OCI-LY7 (cell line): ENCODE data around the gene OTUB1. TPM values are rescaled to one million over a fixed set of nuclear protein-coding genes. Genes with fewer than 3 reads are reported as not detected.

ENCODE experiments used
- BruUV-seq: library from RNA; stranded (reverse); fragments of 400-500 nt; replicated peaks from 2 replicates; lab custom pipeline; 2021; lab: Mats Ljungman, UMichigan
- CTCF ChIA-PET: fragments of 300-600 bp; sonication (Branson Sonifier 250); formaldehyde crosslinking; loops from one replicate; lab custom pipeline; 2022; ENCODE audit warnings: antibody characterized with exemption; ENCODE audit not compliant: unreplicated experiment; lab: Charles Lee
- POLR2A ChIA-PET: fragments of 300-600 bp; sonication (Branson Sonifier 250); formaldehyde crosslinking; loops from one replicate; lab custom pipeline; 2022; ENCODE audit warnings: antibody characterized with exemption; lab: Charles Lee
- DNase-seq: peaks from one replicate; pipeline ENCODE4 v3.0.0-alpha.2; 2015; ENCODE audit warnings: low spot score
- H2AFZ ChIP-seq: fragments of 200-600 bp; sonication (generic), shearing (Covaris generic); 2 replicates; pipeline ENCODE4 v1.6.1; 2014; ENCODE audit warnings: mild to moderate bottlenecking, antibody characterized with exemption, low read length, moderate library complexity
- H3K27ac ChIP-seq: fragments of 200-600 bp; sonication (generic); 2 replicates; pipeline ENCODE4 v1.5.1; 2014; ENCODE audit warnings: mixed run types, low read depth, mild to moderate bottlenecking, moderate library complexity, low read length, inconsistent platforms; ENCODE audit not compliant: poor library complexity, severe bottlenecking
- H3K36me3 ChIP-seq: fragments of 200-600 bp; sonication (generic); 2 replicates; pipeline ENCODE4 v1.6.1; 2014; ENCODE audit warnings: mild to moderate bottlenecking, antibody characterized with exemption, low read length, moderate library complexity, mixed read lengths; ENCODE audit not compliant: insufficient read depth
- H3K4me1 ChIP-seq: fragments of 200-600 bp; sonication (generic); 2 replicates; pipeline ENCODE4 v1.5.1; 2014; ENCODE audit warnings: mild to moderate bottlenecking, low read length; ENCODE audit not compliant: insufficient read depth, poor library complexity, severe bottlenecking
- H3K4me2 ChIP-seq: fragments of 200-600 bp; sonication (generic); 2 replicates; pipeline ENCODE4 v1.6.1; 2014; ENCODE audit warnings: mild to moderate bottlenecking, low read length
- H3K4me3 ChIP-seq: fragments of 200-600 bp; sonication (generic); 2 replicates; pipeline ENCODE4 v1.5.1; 2014; ENCODE audit warnings: mild to moderate bottlenecking, low read depth, low read length; ENCODE audit not compliant: poor library complexity, severe bottlenecking
- H3K79me2 ChIP-seq: fragments of 200-600 bp; sonication (generic); 2 replicates; pipeline ENCODE4 v1.6.1; 2016; ENCODE audit warnings: low read depth, mild to moderate bottlenecking, low read length, moderate library complexity, mixed read lengths; ENCODE audit not compliant: insufficient read depth
- H3K9me2 ChIP-seq: fragments of 200-600 bp; sonication (generic); 2 replicates; pipeline ENCODE4 v1.6.1; 2016; ENCODE audit warnings: mild to moderate bottlenecking, low read length, mixed read lengths; ENCODE audit not compliant: insufficient read depth
- H3K9me3 ChIP-seq: fragments of 200-600 bp; sonication (generic); 2 replicates; pipeline ENCODE4 v1.6.1; 2014; ENCODE audit warnings: mild to moderate bottlenecking, mixed run types, low read length, mixed read lengths
- H4K20me1 ChIP-seq: fragments of 200-600 bp; sonication (generic); 2 replicates; pipeline ENCODE4 v1.6.1; 2014; ENCODE audit warnings: mild to moderate bottlenecking, antibody characterized with exemption, low read length, moderate library complexity, mixed read lengths; ENCODE audit not compliant: insufficient read depth
- CTCF ChIP-seq: fragments of 200-600 bp; sonication (generic); conservative IDR thresholded peaks from 2 replicates; pipeline ENCODE4 v1.5.1; 2014; ENCODE audit warnings: mild to moderate bottlenecking, antibody characterized with exemption, low read length, moderate library complexity, mixed read lengths
- EZH2phosphoT487 ChIP-seq: fragments of 200-600 bp; sonication (generic); IDR thresholded peaks from 2 replicates; pipeline ENCODE4 v1.6.1; 2018; ENCODE audit warnings: low read depth, borderline replicate concordance, mild to moderate bottlenecking, mixed run types, antibody characterized with exemption, low read length, moderate library complexity, mixed read lengths
- intact Hi-C: fragments of 100-400 bp; cut with micrococcal nuclease; formaldehyde crosslinking; loops from one replicate; pipeline ENCODE4 v1.10.0; 2022; ENCODE audit not compliant: unreplicated experiment
- total RNA-seq, 2 experiments: library from RNA; depleted of rRNA in 1 of 2; stranded (reverse); fragments of >200 nt in 1 of 2; shearing (Covaris generic) in 1 of 2; gene quantifications; 2 replicates each; pipeline ENCODE4 v1.2.3, GENCODE V29; 2014 to 2022

Gene OTUB1
- total RNA-seq, 2 experiments from 2014 or later = 72.4 to 88.1 TPM

- CTCF ChIA-PET = no interaction called here
- intact Hi-C loops = loop anchor here (10.0 kb wide), 1 partner anchor 325 kb away; the partner anchor contains the start of genes CATSPERZ and ESRRA
- POLR2A ChIA-PET = no interaction called here
- H3K79me2 ChIP-seq = peaks cover 33% of the 10 kb centered on the region
- peaks cover 7% of the 10 kb centered on the region; the same call in 1 of the 2 replicates for H4K20me1 ChIP-seq
- no TSS peak for BruUV-seq
- peaks cover 31% of the 10 kb centered on the region for H3K4me1 ChIP-seq
- no peak overlapping the region for H2AFZ ChIP-seq
- H3K27ac ChIP-seq = no peak overlapping the region
- no peak overlapping the region for H3K4me2 ChIP-seq
- TF ChIP-seq CTCF (no peak), EZH2phosphoT487 (no peak)
- peaks cover 27% of the 10 kb centered on the region for H3K36me3 ChIP-seq
- no peak for DNase-seq
- no peaks in the 10 kb centered on the region for H3K9me3 ChIP-seq
- H3K4me3 ChIP-seq = no peak overlapping the region
- no peaks in the 10 kb centered on the region for H3K9me2 ChIP-seq
These were observed 6.8 kb upstream of the OTUB1 start for GRCh38 chr11:63979426-63979825.

- peaks cover 23% of the 10 kb centered on the region for H3K36me3 ChIP-seq
- intact Hi-C loops = no loop called here
- TF ChIP-seq CTCF (no peak), EZH2phosphoT487 (no peak)
- peaks cover 5% of the 10 kb centered on the region; the same call in 1 of the 2 replicates for H4K20me1 ChIP-seq
- peak overlapping the region; percentile 72 for H3K27ac ChIP-seq
- CTCF ChIA-PET = no interaction called here
- H3K4me3 ChIP-seq = peak overlapping the region; percentile 91
- no peaks in the 10 kb centered on the region for H3K9me3 ChIP-seq
- peak; percentile 68 for DNase-seq
- no peaks in the 10 kb centered on the region for H3K9me2 ChIP-seq
- peak overlapping the region; percentile 67 for H2AFZ ChIP-seq
- POLR2A ChIA-PET = interaction anchor here (0.8 to 1.4 kb wide), 2 partner anchors 33 to 147 kb away, joined by 3 to 4 read pairs; partner anchors contain the start of gene MARK2
- peak overlapping the region; percentile 88 for H3K4me2 ChIP-seq
- peaks cover 39% of the 10 kb centered on the region for H3K4me1 ChIP-seq
- TSS peak; percentile 86 for BruUV-seq
- H3K79me2 ChIP-seq = peaks cover 17% of the 10 kb centered on the region; the same call in 1 of the 2 replicates
These were observed 454 bp upstream of the OTUB1 start for GRCh38 chr11:63985812-63986155.

- peak overlapping the region; percentile 88 for H3K4me2 ChIP-seq
- POLR2A ChIA-PET = no interaction called here
- peaks cover 33% of the 10 kb centered on the region for H3K4me1 ChIP-seq
- intact Hi-C loops = no loop called here
- no peaks in the 10 kb centered on the region for H3K9me2 ChIP-seq
- no peaks in the 10 kb centered on the region for H3K9me3 ChIP-seq
- BruUV-seq = TSS peak; percentile 81
- CTCF ChIA-PET = no interaction called here
- H3K79me2 ChIP-seq = peaks cover 17% of the 10 kb centered on the region; the same call in 1 of the 2 replicates
- H3K36me3 ChIP-seq = peaks cover 33% of the 10 kb centered on the region
- no peak for DNase-seq
- H3K27ac ChIP-seq = peak overlapping the region; percentile 72
- H2AFZ ChIP-seq = no peak overlapping the region; the same call in 1 of the 2 replicates
- no peak for TF ChIP-seq EZH2phosphoT487
- no peak for TF ChIP-seq CTCF
- peak overlapping the region; percentile 91 for H3K4me3 ChIP-seq
- H4K20me1 ChIP-seq = peaks cover 5% of the 10 kb centered on the region; the same call in 1 of the 2 replicates
These were observed 785 bp downstream of the OTUB1 start for GRCh38 chr11:63986932-63987513.
